DND-41 (cell line): ENCODE data around the gene TOX2.

ENCODE experiments used
- ATAC-seq: fragments of 200-7000 bp; cut with Tn5 transposase; 3 replicates; pipeline ENCODE4 v1.9.1; 2021; ENCODE audit warnings: low read depth; ENCODE audit not compliant: insufficient read depth
- DNase-seq: peaks from one replicate; pipeline ENCODE4 v3.0.0-alpha.2; 2020
- H2AFZ ChIP-seq: 2 replicates; pipeline ENCODE4 v1.6.0; 2012; ENCODE audit warnings: low read depth, low read length
- H3K27ac ChIP-seq: 2 replicates; pipeline ENCODE4 v1.5.1; 2012; ENCODE audit warnings: low read length, inconsistent platforms
- H3K27me3 ChIP-seq: fragments of 200-600 bp; sonication (generic); 2 replicates; pipeline ENCODE4 v1.6.0; 2012; ENCODE audit warnings: low read length, mild to moderate bottlenecking, inconsistent platforms; ENCODE audit not compliant: insufficient read depth, poor library complexity
- H3K36me3 ChIP-seq: 2 replicates; pipeline ENCODE4 v1.5.1; 2012; ENCODE audit warnings: low read length, inconsistent platforms; ENCODE audit not compliant: insufficient read depth
- H3K4me1 ChIP-seq: 2 replicates; pipeline ENCODE4 v1.5.1; 2012; ENCODE audit warnings: mild to moderate bottlenecking, low read length; ENCODE audit not compliant: insufficient read depth
- H3K4me2 ChIP-seq: 2 replicates; pipeline ENCODE4 v1.6.0; 2012; ENCODE audit warnings: mild to moderate bottlenecking, moderate library complexity, low read length, inconsistent platforms; ENCODE audit not compliant: insufficient read depth
- H3K4me3 ChIP-seq, 2 experiments: fragments of 200-600 bp in 1 of 2; shearing (Covaris generic) in 1 of 2; 2 replicates each; pipeline ENCODE4 v1.5.1; 2012 to 2016; ENCODE audit warnings: inconsistent platforms in 2 of 2, low read length in 2 of 2, mild to moderate bottlenecking in 2 of 2, low read depth in 1 of 2, moderate library complexity in 1 of 2
- H3K79me2 ChIP-seq: 2 replicates; pipeline ENCODE4 v1.6.0; 2012; ENCODE audit warnings: low read length, inconsistent platforms; ENCODE audit not compliant: insufficient read depth
- H3K9ac ChIP-seq: 2 replicates; pipeline ENCODE4 v1.6.0; 2012; ENCODE audit warnings: low read depth, mild to moderate bottlenecking, inconsistent platforms, low read length, moderate library complexity
- H3K9me3 ChIP-seq: 2 replicates; pipeline ENCODE4 v1.5.1; 2012; ENCODE audit warnings: low read length, moderate library complexity, mild to moderate bottlenecking, inconsistent platforms; ENCODE audit not compliant: insufficient read depth, severe bottlenecking
- H4K20me1 ChIP-seq: 2 replicates; pipeline ENCODE4 v1.6.0; 2012; ENCODE audit warnings: low read length; ENCODE audit not compliant: insufficient read depth
- CTCF ChIP-seq: IDR thresholded peaks from 2 replicates; pipeline ENCODE4 v1.5.1; 2012; ENCODE audit warnings: borderline replicate concordance, low read length, moderate library complexity, mild to moderate bottlenecking; ENCODE audit not compliant: poor library complexity, severe bottlenecking; ENCODE audit errors: extremely low read depth
- EZH2 ChIP-seq: IDR thresholded peaks from 3 replicates; pipeline ENCODE4 v1.6.1; 2012; ENCODE audit warnings: borderline replicate concordance, low read depth, mild to moderate bottlenecking, moderate library complexity, low read length, inconsistent platforms; ENCODE audit not compliant: severe bottlenecking

Gene TOX2

GRCh38 chr20:44079291-44079690 is 164.6 kb downstream of the TOX2 start:
- DNase-seq (no peak), ATAC-seq (no peak)
- H3K36me3 ChIP-seq: no peaks in the 10 kb centered on the region
- TF ChIP-seq CTCF: no peak
- TF ChIP-seq EZH2: no peak
- no peaks in the 10 kb centered on the region for H3K27me3 ChIP-seq
- no peak overlapping the region for H3K27ac ChIP-seq
- H3K9ac ChIP-seq: no peak overlapping the region
- H4K20me1 ChIP-seq: 0 out of 2 replicates have a peak, but pooled peaks cover 8% of the 10 kb centered on the region
- H2AFZ ChIP-seq: no peak overlapping the region
- no peaks in the 10 kb centered on the region for H3K9me3 ChIP-seq
- H3K4me1 ChIP-seq: no peaks in the 10 kb centered on the region
- H3K79me2 ChIP-seq: no peaks in the 10 kb centered on the region
- H3K4me3 ChIP-seq: no peak overlapping the region
- no peak overlapping the region for H3K4me2 ChIP-seq

- H4K20me1 ChIP-seq: 0 out of 2 replicates have a peak, but pooled peaks cover 8% of the 10 kb centered on the region
- H3K9ac ChIP-seq: no peak overlapping the region
- no peak for ATAC-seq
- no peaks in the 10 kb centered on the region for H3K4me1 ChIP-seq
- H3K27ac ChIP-seq: no peak overlapping the region
- no peak overlapping the region for H3K4me3 ChIP-seq
- H3K79me2 ChIP-seq: no peaks in the 10 kb centered on the region
- no peak overlapping the region for H2AFZ ChIP-seq
- no peaks in the 10 kb centered on the region for H3K36me3 ChIP-seq
- no peak overlapping the region for H3K4me2 ChIP-seq
- TF ChIP-seq EZH2 (no peak), CTCF (no peak)
- DNase-seq: no peak
- H3K9me3 ChIP-seq: no peaks in the 10 kb centered on the region
- no peaks in the 10 kb centered on the region for H3K27me3 ChIP-seq
Observed at GRCh38 chr20:44080064-44080463, 165.4 kb downstream of the TOX2 start.

GRCh38 chr20:44080646-44081267 is 166.1 kb downstream of the TOX2 start:
- H3K79me2 ChIP-seq: no peaks in the 10 kb centered on the region
- 0 out of 2 replicates have a peak, but pooled peaks cover 6% of the 10 kb centered on the region for H4K20me1 ChIP-seq
- H3K4me3 ChIP-seq: no peak overlapping the region
- H2AFZ ChIP-seq: no peak overlapping the region
- DNase-seq (peak; percentile 81), ATAC-seq (peak; percentile 97)
- H3K36me3 ChIP-seq: no peaks in the 10 kb centered on the region
- TF ChIP-seq CTCF (peak; percentile 100), EZH2 (no peak)
- no peak overlapping the region for H3K27ac ChIP-seq
- H3K4me2 ChIP-seq: no peak overlapping the region
- no peaks in the 10 kb centered on the region for H3K9me3 ChIP-seq
- no peaks in the 10 kb centered on the region for H3K4me1 ChIP-seq
- no peak overlapping the region for H3K9ac ChIP-seq
- peaks cover 2% of the 10 kb centered on the region for H3K27me3 ChIP-seq

GRCh38 chr20:44081476-44081875 is 166.8 kb downstream of the TOX2 start:
- H3K9ac ChIP-seq: no peak overlapping the region
- H2AFZ ChIP-seq: no peak overlapping the region
- ATAC-seq (no peak), DNase-seq (no peak)
- TF ChIP-seq EZH2: no peak
- TF ChIP-seq CTCF: no peak
- no peaks in the 10 kb centered on the region for H3K9me3 ChIP-seq
- no peak overlapping the region for H3K4me3 ChIP-seq
- H3K4me1 ChIP-seq: no peaks in the 10 kb centered on the region
- no peak overlapping the region for H3K27ac ChIP-seq
- 0 out of 2 replicates have a peak, but pooled peaks cover 6% of the 10 kb centered on the region for H4K20me1 ChIP-seq
- H3K79me2 ChIP-seq: no peaks in the 10 kb centered on the region
- peaks cover 3% of the 10 kb centered on the region for H3K27me3 ChIP-seq
- no peak overlapping the region for H3K4me2 ChIP-seq
- no peaks in the 10 kb centered on the region for H3K36me3 ChIP-seq
